HEK293T (cell line): ENCODE measurements around the gene ANTXR1.

Experiments used
- ARNT ChIP-seq: fragments of 450-650 bp; IDR thresholded peaks from 2 replicates; pipeline ENCODE4 v1.6.1; 2017; ENCODE audit warnings: mild to moderate bottlenecking
- FOXA1 ChIP-seq: fragments of 450-650 bp; IDR thresholded peaks from 2 replicates; pipeline ENCODE4 v1.6.1; 2016; ENCODE audit warnings: mild to moderate bottlenecking
- FOXK2 ChIP-seq: fragments of 450-650 bp; IDR thresholded peaks from 2 replicates; pipeline ENCODE4 v1.6.1; 2016; ENCODE audit warnings: mild to moderate bottlenecking
- FOXM1 ChIP-seq: fragments of 450-650 bp; IDR thresholded peaks from 2 replicates; pipeline ENCODE4 v1.6.1; 2017; ENCODE audit warnings: mild to moderate bottlenecking, borderline replicate concordance
- PKNOX1 ChIP-seq: fragments of 450-650 bp; IDR thresholded peaks from 2 replicates; pipeline ENCODE4 v1.6.1; 2016
- SP1 ChIP-seq: fragments of 450-650 bp; IDR thresholded peaks from 2 replicates; pipeline ENCODE4 v1.6.1; 2017
- SUZ12 ChIP-seq: fragments of 450-650 bp; IDR thresholded peaks from 2 replicates; pipeline ENCODE4 v1.6.1; 2016; ENCODE audit warnings: mild to moderate bottlenecking
- TARDBP ChIP-seq: fragments of 450-650 bp; IDR thresholded peaks from 2 replicates; pipeline ENCODE4 v1.6.1; 2016
- ZNF384 ChIP-seq: fragments of 450-650 bp; IDR thresholded peaks from 2 replicates; pipeline ENCODE4 v1.6.1; 2016

- TF ChIP-seq FOXK2, result no peak
- TF ChIP-seq PKNOX1, result no peak
- TF ChIP-seq SUZ12, result no peak
- TF ChIP-seq SP1, result no peak
- TF ChIP-seq FOXM1, result no peak
- TF ChIP-seq ZNF384, result no peak
- TF ChIP-seq TARDBP, result no peak
- no peak for TF ChIP-seq ARNT
- no peak for TF ChIP-seq FOXA1
Measured at GRCh38 chr2:69099541-69099940, 86.6 kb downstream of the ANTXR1 start.
